ENCODE data around the gene SDF4.
"Not testable (repeated sequence)": the region's sequence is repeated elsewhere in the genome, so short reads cannot be mapped to it uniquely, and the experiment has no call there.

SDF4 gene

GRCh38 chr1:1259119-1259488, 27.3 kb upstream of the SDF4 start:
- DNase-seq, result no peak

DNA sequence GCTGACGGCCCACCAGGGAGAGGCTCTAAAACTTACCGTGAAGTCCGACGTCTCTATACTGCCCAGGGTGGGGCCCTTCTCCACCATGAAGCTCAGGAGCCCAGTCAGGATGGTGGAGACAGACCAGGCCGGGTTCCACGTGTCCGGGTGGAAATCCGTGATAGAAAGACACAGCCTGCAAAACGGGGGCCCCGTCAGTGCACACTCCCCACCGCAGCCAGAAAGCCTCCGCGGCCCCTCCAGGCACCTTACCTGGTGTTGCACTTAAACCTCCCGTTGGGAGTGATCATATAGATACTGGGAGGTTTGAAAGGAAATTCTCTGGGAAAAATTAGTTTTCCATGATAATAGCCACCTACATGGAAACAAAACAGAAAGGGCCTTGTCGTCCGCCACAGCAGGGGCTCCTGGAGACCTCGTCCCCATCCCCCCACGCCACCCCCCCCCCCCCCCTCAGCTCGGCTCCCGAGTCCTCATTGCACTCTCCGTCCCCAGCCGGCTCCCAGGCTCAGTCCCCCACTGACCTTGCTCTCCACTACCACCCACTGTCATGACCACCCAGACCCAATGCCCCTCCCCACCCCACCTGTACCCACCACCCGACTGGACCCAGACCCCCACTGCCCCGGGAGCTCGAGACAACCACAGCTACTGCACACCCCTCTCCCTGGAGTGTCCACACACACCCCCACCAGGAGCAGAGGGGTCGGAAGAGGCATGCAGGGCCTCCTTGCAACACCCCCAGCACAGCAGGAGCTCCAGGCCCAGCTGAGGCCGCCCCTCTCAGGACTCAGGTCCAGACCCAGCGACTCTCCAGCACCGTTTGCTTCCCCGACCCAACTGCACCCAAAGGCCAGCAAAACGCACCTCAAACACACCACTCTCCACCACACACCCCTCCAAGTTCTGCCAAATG, 25.4 kb upstream of the SDF4 start:
- DNase-seq, result no peak

DNA sequence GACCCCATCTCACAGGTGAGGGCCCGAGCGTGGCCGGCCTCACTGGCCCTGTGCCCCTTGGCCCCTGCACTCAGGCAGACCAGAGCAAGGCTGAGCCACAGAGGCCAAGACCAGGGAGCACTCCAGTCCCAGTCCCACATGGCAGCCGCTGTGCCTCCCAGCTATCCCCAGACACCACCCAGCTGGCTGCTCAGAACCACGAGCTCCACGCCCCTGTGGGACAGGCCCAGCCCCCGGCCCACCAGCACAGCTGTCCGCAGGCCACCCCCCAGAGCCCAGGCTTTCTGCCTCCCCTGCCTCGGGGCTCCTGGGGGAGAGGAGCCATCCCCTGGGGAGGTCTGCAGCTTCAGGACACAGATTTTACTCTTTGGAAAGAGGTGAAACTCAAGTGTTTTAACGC, 23.8 kb upstream of the SDF4 start:
- DNase-seq, result no peak

DNA sequence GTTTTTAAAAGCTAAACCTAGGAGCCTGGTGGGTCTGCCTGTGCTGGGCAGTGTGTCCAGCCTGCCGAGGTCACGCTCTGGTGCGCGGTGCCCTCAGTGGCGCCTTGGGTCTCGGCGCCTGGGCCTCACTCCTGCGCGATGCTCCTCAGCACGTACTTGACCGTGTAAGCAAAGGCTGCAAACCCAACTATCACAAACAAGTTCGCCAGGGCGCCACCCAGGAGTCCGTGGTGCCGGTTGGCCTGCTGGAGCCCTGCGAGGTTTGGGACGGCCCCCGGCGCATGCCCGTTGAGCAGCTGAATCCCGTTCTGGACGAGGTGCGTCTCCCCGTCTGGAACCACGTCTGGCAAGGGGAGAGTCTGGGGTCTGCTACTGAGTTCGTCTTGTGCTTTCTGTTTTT, 23.3 kb upstream of the SDF4 start:
- no peak for DNase-seq

DNA sequence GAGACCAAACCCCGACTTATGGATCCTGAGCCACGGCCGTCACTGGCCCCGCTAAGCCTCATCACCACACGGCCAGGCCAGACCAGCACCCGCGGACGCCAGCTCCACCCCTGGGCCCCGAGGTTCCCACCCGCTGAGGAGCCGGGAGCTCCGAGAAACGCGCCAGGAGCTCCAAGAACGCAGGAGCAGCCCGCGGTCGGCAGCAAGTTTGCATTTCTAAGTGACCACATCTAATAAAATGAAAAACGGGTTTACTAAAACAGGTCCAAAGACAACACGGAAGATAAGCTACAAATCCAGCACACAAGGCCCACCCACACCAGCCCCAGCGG, 22.8 kb upstream of the SDF4 start:
- DNase-seq, result no peak

- DNase-seq, result no peak
These were observed 22.3 kb upstream of the SDF4 start for GRCh38 chr1:1253972-1254666.

DNA sequence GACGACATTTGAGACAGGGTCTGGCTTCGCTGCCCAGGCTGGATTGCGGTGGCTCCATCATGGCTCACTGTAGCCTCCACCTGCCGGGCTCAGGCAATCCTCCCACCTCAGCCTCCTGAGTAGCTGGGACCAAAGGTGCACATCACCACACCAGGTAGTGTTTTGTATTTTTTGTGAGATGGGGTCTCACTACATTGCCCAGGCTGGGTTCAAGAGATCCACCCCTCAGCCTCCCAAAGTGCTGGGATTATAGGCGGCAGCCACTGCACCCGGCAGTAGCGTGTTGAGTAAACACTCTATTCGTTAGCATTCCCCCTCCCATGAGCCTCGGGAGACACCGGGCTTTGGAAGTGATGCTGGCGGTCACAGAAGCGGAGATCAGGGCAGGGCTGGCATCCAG, 21.5 kb upstream of the SDF4 start:
- no peak for DNase-seq

- no peak for DNase-seq
These were observed 19.0 kb upstream of the SDF4 start for GRCh38 chr1:1250786-1251284.

DNA sequence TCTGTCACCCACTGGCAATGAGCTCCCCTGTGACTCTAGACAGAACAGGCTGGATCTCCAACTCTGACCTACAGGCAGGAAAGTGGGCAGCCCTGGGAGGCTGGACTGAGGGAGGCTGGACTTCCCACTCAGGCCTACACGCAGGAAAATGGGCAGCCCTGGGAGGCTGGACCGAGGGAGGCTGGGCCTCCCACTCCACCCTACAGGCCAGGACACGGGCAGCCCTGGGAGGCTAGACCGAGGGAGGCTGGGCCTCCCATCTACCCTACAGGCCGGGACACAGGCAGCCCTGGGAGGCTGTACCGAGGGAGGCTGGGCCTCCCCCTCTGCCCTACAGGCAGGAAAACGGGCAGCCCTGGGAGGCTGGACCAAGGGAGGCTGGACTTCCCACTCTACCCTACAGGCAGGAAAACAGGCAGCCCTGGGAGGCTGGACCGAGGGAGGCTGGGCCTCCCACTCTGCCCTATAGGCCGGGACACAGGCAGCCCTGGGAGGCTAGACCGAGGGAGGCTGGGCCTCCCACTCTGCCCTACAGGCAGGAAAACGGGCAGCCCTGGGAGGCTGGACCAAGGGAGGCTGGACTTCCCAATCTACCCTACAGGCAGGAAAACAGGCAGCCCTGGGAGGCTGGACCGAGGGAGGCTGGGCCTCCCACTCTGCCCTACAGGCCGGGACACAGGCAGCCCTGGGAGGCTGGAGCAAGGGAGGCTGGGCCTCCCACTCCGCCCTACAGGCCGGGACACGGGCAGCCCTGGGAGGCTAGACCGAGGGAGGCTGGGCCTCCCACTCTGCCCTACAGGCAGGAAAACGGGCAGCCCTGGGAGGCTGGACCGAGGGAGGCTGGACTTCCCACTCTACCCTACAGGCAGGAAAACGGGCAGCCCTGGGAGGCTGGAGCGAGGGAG, 16.5 kb upstream of the SDF4 start:
- DNase-seq, result not testable (repeated sequence)

DNA sequence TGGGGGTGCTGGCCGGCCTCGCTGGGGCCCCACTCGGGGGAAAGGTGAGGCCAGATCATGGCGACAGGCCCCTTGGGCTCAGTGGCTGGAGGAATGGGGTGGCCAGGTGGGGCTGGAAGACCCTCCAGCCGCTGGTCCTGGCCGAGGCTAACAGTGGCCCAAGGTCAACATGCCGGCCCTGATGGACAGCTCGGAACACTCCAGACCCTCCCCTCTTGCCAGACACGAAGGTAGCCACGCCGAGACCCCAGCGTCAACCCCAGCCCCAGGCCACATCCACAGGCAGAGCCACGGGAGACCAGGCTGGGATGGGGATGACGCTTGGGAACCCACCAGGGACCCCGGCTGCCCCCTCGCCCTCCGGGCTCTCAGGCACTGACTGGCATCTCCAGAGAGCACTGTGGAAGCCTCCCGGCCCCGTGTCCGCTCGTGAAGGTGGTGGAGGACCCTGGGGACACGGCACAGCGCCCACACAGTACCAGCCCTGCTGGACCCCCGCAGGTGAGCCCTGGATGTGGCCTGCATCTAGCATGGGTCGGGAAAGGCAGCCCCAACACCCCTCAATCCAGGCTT, 15.6 kb upstream of the SDF4 start:
- DNase-seq, result no peak

GRCh38 chr1:1246577-1247340, 15.0 kb upstream of the SDF4 start, which contains the start of gene C1QTNF12:
C1QTNF12 (minus strand) TSS chr1:1246722; CDS start chr1:1246690, 32 bp downstream.
- DNase-seq, result no peak

DNA sequence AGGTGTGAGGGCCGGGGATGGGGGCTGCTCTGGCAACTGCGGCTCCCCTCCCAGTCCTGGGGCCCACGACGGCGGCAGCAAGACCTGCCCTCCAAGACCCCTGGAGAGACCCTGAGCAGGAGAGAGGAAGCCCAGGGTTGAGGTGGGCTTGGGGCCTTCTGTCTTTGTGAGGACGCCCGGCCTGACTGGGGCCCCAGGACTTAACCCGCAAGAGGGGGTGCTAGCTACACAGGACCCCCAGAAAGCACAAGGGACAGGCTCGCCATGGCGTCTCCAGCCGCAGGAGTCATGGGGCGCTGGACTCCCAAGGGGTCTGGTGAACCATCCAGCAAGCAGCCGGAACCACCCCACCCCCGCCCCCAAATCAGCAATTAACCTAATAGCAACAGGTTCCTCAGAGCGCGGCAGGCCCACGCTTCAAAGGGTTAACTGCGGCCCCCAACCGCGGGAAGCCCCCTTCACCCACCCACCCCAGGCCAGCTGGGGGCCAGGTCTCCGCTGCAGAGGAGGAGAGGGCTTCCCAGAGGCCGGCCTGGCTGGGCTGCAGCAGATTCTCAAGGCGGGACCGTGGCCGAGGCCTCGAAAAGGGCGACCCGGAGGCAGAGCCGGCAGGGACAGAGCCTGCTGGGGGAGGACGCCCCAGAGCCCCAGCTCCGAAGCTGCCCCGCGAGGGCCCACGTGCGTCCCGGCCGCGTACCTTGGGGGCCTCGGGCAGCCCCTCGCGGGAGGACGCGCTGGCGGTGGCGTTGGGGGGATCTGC, 14.2 kb upstream of the SDF4 start:
- no peak for DNase-seq

DNA sequence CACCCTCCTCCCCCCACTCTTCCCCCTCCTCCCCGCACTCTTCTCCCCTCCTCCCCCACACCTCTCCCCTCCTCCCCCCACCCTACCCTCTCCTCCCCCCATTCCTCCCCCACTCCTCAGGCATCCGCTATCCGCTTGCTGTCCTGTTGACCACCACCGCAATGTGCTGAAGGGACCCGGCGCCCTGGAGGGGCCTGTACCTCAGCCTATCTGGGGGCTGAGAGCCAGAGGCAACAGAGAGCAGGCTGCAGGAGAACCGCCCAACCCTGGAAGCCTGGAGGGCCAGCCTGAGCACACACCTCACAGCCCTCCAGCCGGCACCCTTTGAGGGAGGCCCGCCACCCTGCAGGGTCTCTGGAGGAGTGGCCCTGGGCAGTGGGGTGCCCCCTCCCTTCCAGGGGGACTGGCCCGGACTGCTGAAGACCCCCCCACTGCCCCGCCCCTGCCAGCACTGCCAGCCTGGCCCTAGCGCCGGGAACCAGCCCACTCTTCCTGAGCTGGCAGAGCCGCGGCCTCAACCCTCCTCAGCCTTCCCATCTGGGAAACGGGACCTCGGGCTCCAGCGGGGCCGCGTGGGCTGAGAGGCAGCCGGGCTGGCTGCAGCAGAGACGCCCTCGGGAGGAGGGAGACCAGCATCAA, 13.5 kb upstream of the SDF4 start:
- DNase-seq, result no peak

GRCh38 chr1:1244192-1244811, 12.5 kb upstream of the SDF4 start:
- no peak for DNase-seq

DNA sequence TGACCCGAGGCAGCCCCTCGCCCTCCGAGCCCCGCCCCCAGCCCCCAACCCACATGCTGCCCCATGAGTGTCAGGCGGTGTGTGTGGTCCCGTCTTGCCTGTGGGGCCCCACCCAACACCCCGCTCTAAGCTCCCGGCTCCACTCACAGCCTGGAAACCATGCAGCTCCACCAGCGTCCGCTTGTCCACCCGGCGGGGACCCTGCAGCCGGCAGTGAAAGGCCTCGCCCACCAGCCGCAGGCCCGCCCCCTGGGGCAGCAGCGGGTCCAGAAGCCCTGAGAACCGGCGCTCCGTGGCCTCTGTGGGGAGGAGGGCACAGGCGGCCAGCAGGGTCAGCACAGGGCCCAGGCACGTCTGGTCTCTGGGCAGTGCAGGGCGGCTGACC, 12.0 kb upstream of the SDF4 start:
- no peak for DNase-seq

GRCh38 chr1:1243266-1243660, 11.5 kb upstream of the SDF4 start:
- no peak for DNase-seq

DNA sequence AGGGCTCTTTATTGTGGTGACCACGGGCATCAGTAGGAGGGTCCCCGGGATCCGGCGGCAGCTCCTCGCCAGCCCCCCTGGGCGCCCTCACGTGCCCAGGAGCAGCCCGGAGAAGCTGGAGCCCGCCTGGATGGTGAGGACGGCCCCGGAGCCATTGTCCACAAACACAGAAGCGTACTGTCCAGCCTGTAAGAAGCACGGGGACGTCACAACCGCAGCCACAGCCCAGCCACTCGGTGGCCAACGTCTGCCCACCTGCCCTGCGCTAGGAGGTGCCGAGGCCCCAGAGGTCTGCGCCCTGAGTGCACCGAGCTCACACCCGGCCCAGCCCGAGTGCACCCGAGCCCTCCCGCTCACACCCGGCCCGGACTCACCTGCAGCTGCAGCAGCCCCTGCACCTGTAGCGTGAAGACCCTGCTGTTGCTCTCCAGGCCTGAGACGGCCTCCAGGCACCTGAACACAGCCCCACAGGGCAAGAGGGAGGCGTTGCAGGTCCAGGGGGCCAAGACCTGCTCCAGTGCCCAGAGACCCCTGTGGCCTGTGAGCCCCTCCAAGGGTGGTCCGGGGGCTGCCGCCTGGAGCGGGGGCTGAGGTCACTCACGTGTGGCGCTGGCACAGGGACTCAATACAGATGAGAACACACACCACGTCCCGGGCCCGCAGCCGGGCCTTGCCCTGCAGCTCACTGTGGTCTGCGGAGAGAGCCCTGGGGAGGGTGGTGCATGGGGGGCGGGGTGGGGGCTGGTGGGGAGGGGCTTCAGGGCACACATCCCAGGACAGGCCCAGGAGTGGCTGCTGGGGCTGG, 10.9 kb upstream of the SDF4 start:
- DNase-seq, result no peak

- no peak for DNase-seq
These were observed 9.9 kb upstream of the SDF4 start for GRCh38 chr1:1241588-1242219.
